Caco-2 (cell line): ENCODE results near the gene TMC7. TPM values are rescaled to one million over a fixed set of nuclear protein-coding genes. Genes with fewer than 3 reads are reported as not detected.

ENCODE experiments used
- BruUV-seq: library from RNA; stranded (reverse); fragments of 400-500 nt; replicated peaks from 2 replicates; lab custom pipeline; 2021; lab: Mats Ljungman, UMichigan
- CTCF ChIA-PET: fragments of 300-600 bp; sonication (Branson Sonifier 250); formaldehyde crosslinking; loops from one replicate; lab custom pipeline; 2022; ENCODE audit warnings: antibody characterized with exemption; lab: Charles Lee
- POLR2A ChIA-PET: fragments of 300-600 bp; sonication (Branson Sonifier 250); formaldehyde crosslinking; loops from one replicate; lab custom pipeline; 2022; ENCODE audit warnings: antibody characterized with exemption; lab: Charles Lee
- DNase-seq, 2 experiments: peaks; one replicate each; pipeline versions ENCODE4 v3.0.0 to v3.0.0-alpha.2; 2020 to 2022
- H3K27me3 ChIP-seq: replicated peaks from 2 replicates; pipeline ENCODE4 v1.6.0; 2011; ENCODE audit warnings: low read length; ENCODE audit not compliant: control insufficient read depth, insufficient read depth
- H3K36me3 ChIP-seq: 2 replicates; pipeline ENCODE4 v1.5.1; 2011; ENCODE audit warnings: low read length; ENCODE audit not compliant: control insufficient read depth, insufficient read depth
- H3K4me1 ChIP-seq: fragments of 250-450 bp; sonication (Bioruptor Pico); 2 replicates; pipeline ENCODE4 v1.5.1; 2020; ENCODE audit warnings: mild to moderate bottlenecking
- H3K4me3 ChIP-seq: 2 replicates; pipeline ENCODE4 v1.5.1; 2011; ENCODE audit warnings: low read depth, mild to moderate bottlenecking, control low read depth, low read length
- H3K9me3 ChIP-seq: fragments of 250-450 bp; sonication (Bioruptor Pico); 2 replicates; pipeline ENCODE4 v1.5.1; 2020; ENCODE audit warnings: mild to moderate bottlenecking, moderate library complexity
- H3K27ac Mint-ChIP-seq: one replicate; pipeline ENCODE4 v1.8.0; 2022; ENCODE audit warnings: mixed read lengths; ENCODE audit not compliant: unreplicated experiment
- H3K27me3 Mint-ChIP-seq: one replicate; pipeline ENCODE4 v1.8.0; 2022; ENCODE audit warnings: mixed read lengths; ENCODE audit not compliant: insufficient read depth, unreplicated experiment
- H3K36me3 Mint-ChIP-seq: one replicate; pipeline ENCODE4 v1.8.0; 2022; ENCODE audit warnings: mild to moderate bottlenecking, mixed read lengths; ENCODE audit not compliant: insufficient read depth, unreplicated experiment
- H3K4me1 Mint-ChIP-seq: one replicate; pipeline ENCODE4 v1.8.0; 2022; ENCODE audit warnings: low read depth, mixed read lengths; ENCODE audit not compliant: unreplicated experiment
- H3K4me3 Mint-ChIP-seq: one replicate; pipeline ENCODE4 v1.8.0; 2022; ENCODE audit warnings: mild to moderate bottlenecking, moderate library complexity, mixed read lengths; ENCODE audit not compliant: unreplicated experiment
- H3K9me3 Mint-ChIP-seq: one replicate; pipeline ENCODE4 v1.8.0; 2022; ENCODE audit warnings: mixed read lengths; ENCODE audit not compliant: unreplicated experiment
- CTCF ChIP-seq, 2 experiments: fragments of 200-600 bp in 1 of 2; IDR thresholded peaks; 1 replicate in 1 of 2; 2 replicates in 1 of 2; pipeline versions ENCODE4 v1.5.1 to v1.8.0; 2011 to 2022; ENCODE audit warnings: antibody characterized with exemption in 1 of 2, control low read depth in 1 of 2, inconsistent platforms in 1 of 2, low read depth in 1 of 2, low read length in 1 of 2, mild to moderate bottlenecking in 1 of 2, moderate library complexity in 1 of 2; ENCODE audit not compliant: insufficient read depth in 1 of 2, severe bottlenecking in 1 of 2, unreplicated experiment in 1 of 2
- intact Hi-C: fragments of 100-400 bp; cut with micrococcal nuclease; formaldehyde crosslinking; loops from one replicate; pipeline ENCODE4 v1.10.0; 2022; ENCODE audit not compliant: unreplicated experiment
- total RNA-seq: library from RNA; stranded (reverse); gene quantifications from 2 replicates; pipeline ENCODE4 v1.2.3, GENCODE V29; 2022

The TMC7 gene
- total RNA-seq, 1 experiment from 2014 or later, result 4.0 TPM

DNA sequence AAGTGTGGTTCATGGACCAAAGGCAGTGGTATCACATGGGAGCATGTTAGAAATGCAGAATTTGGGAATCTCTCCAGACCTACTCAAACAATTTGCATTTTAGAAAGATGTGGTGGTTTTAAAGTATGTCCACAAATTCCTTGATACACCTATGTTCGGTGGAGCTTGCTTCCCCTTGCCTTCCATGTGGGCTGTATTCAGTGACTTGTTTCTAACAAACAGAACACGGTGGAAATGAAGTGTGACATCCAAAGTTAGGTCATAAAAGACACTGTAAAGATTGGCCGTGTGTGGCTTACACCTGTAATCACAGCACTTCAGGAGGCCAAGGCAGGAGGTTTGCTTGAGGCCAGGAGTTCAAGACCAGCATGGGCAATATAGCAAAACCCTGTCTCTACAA is 100.4 kb downstream of the TMC7 start:
- Mint-ChIP-seq H3K9me3 (no peaks in the 10 kb centered on the region), H3K4me1 (no peaks in the 10 kb centered on the region), H3K27ac (no peak overlapping the region), H3K36me3 (no peaks in the 10 kb centered on the region), H3K4me3 (no peak overlapping the region), H3K27me3 (no peaks in the 10 kb centered on the region)
- no peak for TF ChIP-seq CTCF (IDR thresholded peaks at IDR 0.05; ENCODE audit: insufficient read depth in 1 of 2, low read depth in 1 of 2, low read length in 1 of 2, severe bottlenecking in 1 of 2, unreplicated experiment in 1 of 2)
- H3K36me3 ChIP-seq, result no peaks in the 10 kb centered on the region
- CTCF ChIA-PET, result no interaction called here
- DNase-seq, result no peak
- BruUV-seq, result no TSS peak
- intact Hi-C loops, result no loop called here
- no peak overlapping the region for H3K4me3 ChIP-seq
- no peaks in the 10 kb centered on the region for H3K9me3 ChIP-seq
- no peaks in the 10 kb centered on the region for H3K27me3 ChIP-seq
- POLR2A ChIA-PET, result no interaction called here
- 0 out of 2 replicates have a peak, but pooled peaks cover 10% of the 10 kb centered on the region for H3K4me1 ChIP-seq

DNA sequence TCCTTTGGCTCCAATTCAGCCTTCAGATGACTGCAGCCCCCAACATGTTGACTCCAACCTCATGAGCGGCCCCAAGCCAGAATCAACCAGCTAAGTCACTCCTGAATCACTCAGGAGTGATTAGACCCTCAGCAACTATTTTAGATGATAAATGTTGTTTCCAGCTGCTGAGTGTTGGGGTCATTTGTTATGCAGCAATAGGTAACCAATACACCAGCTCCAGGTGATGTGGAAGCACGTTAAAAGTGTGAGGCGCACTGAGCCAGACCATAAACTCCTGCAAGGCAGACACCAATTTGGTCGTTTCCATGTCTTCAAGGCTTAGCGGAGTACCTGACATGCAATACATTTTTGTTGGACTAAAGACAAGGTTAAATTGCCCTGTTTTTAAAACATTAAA is 101.1 kb downstream of the TMC7 start:
- H3K4me3 Mint-ChIP-seq, result no peak overlapping the region
- H3K36me3 Mint-ChIP-seq, result no peaks in the 10 kb centered on the region
- TF ChIP-seq CTCF (IDR thresholded peaks at IDR 0.05; ENCODE audit: insufficient read depth in 1 of 2, low read depth in 1 of 2, low read length in 1 of 2, severe bottlenecking in 1 of 2, unreplicated experiment in 1 of 2), result no peak
- no peaks in the 10 kb centered on the region for H3K4me1 Mint-ChIP-seq
- H3K27me3 Mint-ChIP-seq, result no peaks in the 10 kb centered on the region
- intact Hi-C loops, result no loop called here
- H3K9me3 Mint-ChIP-seq, result no peaks in the 10 kb centered on the region
- CTCF ChIA-PET, result interaction anchor here (1.1 to 1.5 kb wide), 3 partner anchors 94 to 418 kb away, joined by 3 to 8 read pairs (median 4); no protein-coding TSS in a partner anchor
- Histone ChIP-seq H3K4me1 (0 out of 2 replicates have a peak, but pooled peaks cover 10% of the 10 kb centered on the region), H3K4me3 (no peak overlapping the region), H3K27me3 (no peaks in the 10 kb centered on the region), H3K36me3 (no peaks in the 10 kb centered on the region), H3K9me3 (no peaks in the 10 kb centered on the region)
- H3K27ac Mint-ChIP-seq, result no peak overlapping the region
- DNase-seq, result no peak
- POLR2A ChIA-PET, result interaction anchor here (1.3 kb wide), 1 partner anchor 18 kb away, joined by 3 read pairs; the partner anchor contains the start of gene COQ7
- BruUV-seq, result no TSS peak

DNA sequence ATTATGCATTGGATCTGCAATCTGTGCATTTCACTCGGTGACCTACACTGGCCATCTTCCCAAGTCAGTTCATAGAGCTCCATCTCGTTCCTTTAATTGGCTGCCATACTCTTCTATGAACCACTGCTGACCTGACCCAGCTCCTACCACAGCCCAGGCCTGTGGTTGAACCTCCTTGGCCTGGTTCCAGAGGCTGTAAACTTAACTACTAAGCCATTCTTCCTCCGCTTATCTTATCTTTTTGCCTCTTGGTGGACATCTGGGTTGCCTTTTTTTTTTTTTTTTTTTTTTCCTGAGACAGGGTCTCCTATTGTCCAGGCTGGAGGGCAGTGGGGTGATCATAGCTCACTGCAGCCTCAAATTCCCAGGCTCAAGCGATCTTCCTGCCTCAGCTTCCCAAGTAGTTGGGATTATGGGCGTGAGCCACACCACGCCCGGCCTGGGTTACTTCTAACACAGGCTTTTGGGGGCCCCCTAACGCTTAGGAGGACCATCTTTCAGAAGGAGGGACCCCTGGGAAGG is 102.0 kb downstream of the TMC7 start:
- DNase-seq, result no peak
- TF ChIP-seq CTCF (IDR thresholded peaks at IDR 0.05; ENCODE audit: insufficient read depth in 1 of 2, low read depth in 1 of 2, low read length in 1 of 2, severe bottlenecking in 1 of 2, unreplicated experiment in 1 of 2), result no peak
- no TSS peak for BruUV-seq
- H3K4me1 ChIP-seq, result 0 out of 2 replicates have a peak, but pooled peaks cover 10% of the 10 kb centered on the region
- no peaks in the 10 kb centered on the region for H3K36me3 Mint-ChIP-seq
- H3K4me3 ChIP-seq, result no peak overlapping the region; the same call in 1 of the 2 replicates
- H3K36me3 ChIP-seq, result no peaks in the 10 kb centered on the region
- H3K27ac Mint-ChIP-seq, result no peak overlapping the region
- intact Hi-C loops, result loop anchor here (1.0 kb wide), 4 partner anchors 80 to 417 kb away; no protein-coding TSS in a partner anchor
- no peaks in the 10 kb centered on the region for H3K27me3 Mint-ChIP-seq
- H3K4me3 Mint-ChIP-seq, result peak overlapping the region; percentile 85
- H3K9me3 Mint-ChIP-seq, result no peaks in the 10 kb centered on the region
- POLR2A ChIA-PET, result interaction anchor here (0.5 to 1.3 kb wide), 3 partner anchors 18 to 102 kb away, joined by 3 read pairs; partner anchors contain the start of genes COQ7 and TMC7
- no peaks in the 10 kb centered on the region for H3K4me1 Mint-ChIP-seq
- no peaks in the 10 kb centered on the region for H3K9me3 ChIP-seq
- CTCF ChIA-PET, result interaction anchor here (0.6 to 1.5 kb wide), 15 partner anchors 18 to 417 kb away, joined by 3 to 9 read pairs (median 4); partner anchors contain the start of genes ARL6IP1, COQ7, ITPRIPL2 and TMC7
- no peaks in the 10 kb centered on the region for H3K27me3 ChIP-seq
